ENCODE data around the gene PABPN1L.

Gene PABPN1L

GRCh38 chr16:88866151-88866920 is at the start of gene PABPN1L:
TSS of gene PABPN1L (minus strand) at chr16:88866660. CDS start at chr16:88866606, 54 bp downstream.
- peak; percentile 7 for DNase-seq

GRCh38 chr16:88915639-88916327 is 49.3 kb upstream of the PABPN1L start:
- no peak for DNase-seq

- no peak for DNase-seq
Observed at GRCh38 chr16:88914750-88915368, 48.4 kb upstream of the PABPN1L start.

- DNase-seq, result no peak
Observed at GRCh38 chr16:88913870-88914269, 47.4 kb upstream of the PABPN1L start.

GRCh38 chr16:88913001-88913612 is 46.6 kb upstream of the PABPN1L start:
- DNase-seq, result no peak

- no peak for DNase-seq
Observed at GRCh38 chr16:88912556-88912955, 46.1 kb upstream of the PABPN1L start.

GRCh38 chr16:88911946-88912310 is 45.5 kb upstream of the PABPN1L start:
- no peak for DNase-seq

- no peak for DNase-seq
Observed at GRCh38 chr16:88911136-88911945, 44.9 kb upstream of the PABPN1L start.

GRCh38 chr16:88910284-88911135 is 44.0 kb upstream of the PABPN1L start:
- DNase-seq, result no peak

GRCh38 chr16:88909431-88910210 is 43.2 kb upstream of the PABPN1L start:
- DNase-seq, result no peak

- DNase-seq, result no peak
Observed at GRCh38 chr16:88908307-88908706, 41.8 kb upstream of the PABPN1L start.

- no peak for DNase-seq
Observed at GRCh38 chr16:88907768-88908167, 41.3 kb upstream of the PABPN1L start.

GRCh38 chr16:88906535-88907105 is 40.2 kb upstream of the PABPN1L start:
- no peak for DNase-seq

GRCh38 chr16:88906020-88906419 is 39.6 kb upstream of the PABPN1L start:
- no peak for DNase-seq

- DNase-seq, result no peak
Observed at GRCh38 chr16:88905563-88905962, 39.1 kb upstream of the PABPN1L start.

GRCh38 chr16:88904676-88905365 is 38.4 kb upstream of the PABPN1L start:
- DNase-seq, result no peak

- DNase-seq, result no peak
Observed at GRCh38 chr16:88903267-88903666, 36.8 kb upstream of the PABPN1L start.

GRCh38 chr16:88902744-88903143 is 36.3 kb upstream of the PABPN1L start:
- no peak for DNase-seq

- no peak for DNase-seq
Observed at GRCh38 chr16:88901718-88902337, 35.4 kb upstream of the PABPN1L start.

Measured in NCI-H1694 (cell line).